Esophagus (tissue), 2 donors: ENCODE data around the gene TTC7B. TPM values are rescaled to one million over a fixed set of nuclear protein-coding genes. Genes with fewer than 3 reads are reported as not detected.

Source experiments
- H3K27ac ChIP-seq, 2 donors: one replicate each; pipeline ENCODE4 v1.5.1; 2013; ENCODE audit warnings: low read depth in 2 of 2, mild to moderate bottlenecking in 2 of 2, inconsistent platforms in 1 of 2, low read length in 1 of 2, moderate library complexity in 1 of 2
- H3K27me3 ChIP-seq, 2 donors: one replicate each; pipeline ENCODE4 v1.6.1; 2013; ENCODE audit warnings: low read length in 2 of 2, control low read depth in 1 of 2, mild to moderate bottlenecking in 1 of 2; ENCODE audit not compliant: insufficient read depth in 2 of 2, control insufficient read depth in 1 of 2
- H3K36me3 ChIP-seq, 2 donors: one replicate each; pipeline ENCODE4 v1.6.1; 2013; ENCODE audit warnings: low read length in 1 of 2; ENCODE audit not compliant: control insufficient read depth in 2 of 2, insufficient read depth in 2 of 2
- H3K4me1 ChIP-seq, 2 donors: one replicate each; pipeline ENCODE4 v1.6.1; 2013; ENCODE audit warnings: low read length in 1 of 2; ENCODE audit not compliant: control insufficient read depth in 2 of 2, insufficient read depth in 2 of 2
- H3K4me3 ChIP-seq, 2 donors: one replicate each; pipeline ENCODE4 v1.5.1; 2013; ENCODE audit warnings: low read length in 2 of 2, mild to moderate bottlenecking in 2 of 2, low read depth in 1 of 2, moderate library complexity in 1 of 2
- H3K9me3 ChIP-seq, 2 donors: one replicate each; pipeline ENCODE4 v1.6.1; 2013; ENCODE audit warnings: mild to moderate bottlenecking in 2 of 2, low read depth in 1 of 2, low read length in 1 of 2, moderate library complexity in 1 of 2; ENCODE audit not compliant: control insufficient read depth in 2 of 2, insufficient read depth in 1 of 2
- WGBS, 2 donors: extraction: QIAGEN DNeasy Blood & Tissue Kit; methylation state at CpG; one replicate each; pipeline ENCODE4 v1.1.7; 2013; 5-methylcytosine and 5-hydroxymethylcytosine counted together
- polyA plus RNA-seq, 2 donors: library from polyadenylated mRNA; stranded (reverse); fragments of 200-250 nt; gene quantifications; one replicate each; pipeline ENCODE4 v1.2.3, GENCODE V29; 2013
- donor health status: healthy with polysubstance abuse.
- donor health status: Bipolar disorder and iron deficiency.

The TTC7B gene
- polyA plus RNA-seq, 2 donors, result 2.7 to 6.0 TPM

DNA sequence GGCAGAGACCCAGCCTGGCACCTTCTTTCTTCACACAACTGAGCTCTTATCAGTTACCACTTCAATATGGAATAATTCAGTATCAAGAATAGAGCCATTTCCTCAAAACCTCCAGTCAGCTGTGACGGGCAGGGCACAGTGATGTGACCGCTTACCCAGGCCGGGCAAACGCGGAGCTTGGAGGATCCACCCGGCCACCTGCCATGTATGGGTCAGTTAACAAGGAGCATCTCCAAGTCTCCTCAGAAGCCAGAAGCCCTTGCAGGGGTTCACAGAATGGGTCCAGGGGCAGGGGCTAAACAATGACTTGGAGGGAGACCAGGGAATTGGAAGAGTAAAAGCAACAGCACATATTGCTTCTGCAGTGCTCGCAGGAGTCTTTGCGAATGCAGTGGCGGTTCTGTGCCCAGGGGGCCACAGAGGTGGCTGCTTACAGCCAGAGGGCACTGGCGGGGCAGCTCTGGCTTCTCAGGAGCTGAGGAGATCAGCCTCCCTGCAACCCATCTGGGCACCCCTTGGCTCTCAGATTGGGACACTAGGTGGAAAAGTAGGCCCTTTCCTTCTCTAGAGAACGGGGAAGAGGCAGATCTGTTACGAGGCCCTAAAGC lies 257.1 kb downstream of the TTC7B start:
- H3K36me3 ChIP-seq, result no peaks in the 10 kb centered on the region
- H3K9me3 ChIP-seq, result no peaks in the 10 kb centered on the region
- no peak overlapping the region for H3K4me3 ChIP-seq
- no peak overlapping the region for H3K27ac ChIP-seq
- H3K4me1 ChIP-seq, result peaks cover 0 to 2% of the 10 kb centered on the region in 2 donors
- WGBS, 2 donors, result 93% methylated on average over 12 of the region's 12 CpGs
- no peaks in the 10 kb centered on the region for H3K27me3 ChIP-seq

DNA sequence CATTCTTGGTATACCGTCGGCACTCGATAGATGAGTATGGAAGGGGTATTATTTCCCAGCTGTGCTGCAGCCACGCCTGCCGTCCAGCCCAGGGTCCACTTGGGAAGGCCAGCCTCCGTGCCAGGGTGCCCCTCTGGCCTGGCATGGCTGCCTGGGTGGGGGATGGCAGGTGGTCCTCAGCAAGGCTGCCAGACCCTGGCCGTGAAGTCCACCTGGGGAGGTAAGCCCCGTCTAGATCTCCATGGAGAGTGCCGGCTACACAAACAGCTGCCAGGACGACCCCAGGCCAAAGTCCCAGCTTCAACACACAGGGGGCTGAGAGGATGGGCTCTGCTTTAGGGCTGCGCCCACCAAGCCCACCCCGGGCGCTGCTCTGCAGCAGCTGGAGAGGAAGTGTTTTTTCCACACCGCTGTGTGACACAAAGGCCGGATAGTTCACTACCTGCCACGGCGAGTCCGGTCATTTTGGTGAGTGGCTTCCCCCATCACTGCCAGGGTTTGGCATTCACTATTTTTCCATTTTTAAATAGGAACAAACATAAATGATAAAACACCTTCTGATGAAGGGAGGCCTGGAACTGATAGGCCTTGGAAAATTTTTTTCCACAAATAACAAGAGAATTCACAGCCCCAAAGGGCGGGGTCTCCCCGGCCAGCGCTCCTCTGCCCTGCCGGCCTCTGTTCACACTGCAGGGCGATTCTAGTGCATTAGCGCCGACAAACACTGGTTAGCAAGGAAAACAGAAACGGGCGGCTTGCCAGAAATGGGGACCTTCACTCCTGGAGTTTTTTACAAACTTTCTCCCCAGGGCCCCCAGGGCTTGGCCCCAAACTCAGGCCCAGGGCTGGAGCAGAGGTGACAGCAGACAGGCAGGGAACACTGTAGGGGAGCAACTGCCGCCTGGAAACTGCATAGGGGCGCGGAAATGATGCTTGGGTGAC lies 257.9 kb downstream of the TTC7B start:
- Histone ChIP-seq H3K4me3 (no peak overlapping the region), H3K4me1 (peaks cover 0 to 2% of the 10 kb centered on the region in 2 donors), H3K36me3 (no peaks in the 10 kb centered on the region), H3K27me3 (no peaks in the 10 kb centered on the region), H3K27ac (no peak overlapping the region), H3K9me3 (no peaks in the 10 kb centered on the region)
- WGBS, 2 donors, result 84 to 87% methylated on average over 30 of the region's 30 CpGs

DNA sequence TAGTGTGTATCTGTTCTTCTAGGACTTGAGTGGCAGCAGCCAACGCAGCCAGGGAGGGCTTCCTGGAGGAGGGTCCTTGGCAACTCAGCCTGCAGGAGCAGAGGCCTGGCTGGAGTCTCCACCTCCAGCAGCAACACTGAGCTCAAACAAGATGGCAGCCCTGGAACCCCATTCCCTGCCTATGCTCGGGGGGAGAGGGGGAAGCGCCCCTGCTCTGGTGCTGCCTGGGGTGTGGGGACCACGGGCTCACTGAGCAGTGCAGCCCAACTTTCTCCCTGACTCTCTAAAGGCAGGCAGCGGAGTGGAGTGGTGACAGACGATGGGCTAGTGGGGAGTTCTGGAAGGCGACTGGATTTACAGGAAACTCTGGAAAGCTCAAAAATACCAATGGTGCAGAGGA lies 258.7 kb downstream of the TTC7B start:
- H3K27me3 ChIP-seq, result no peaks in the 10 kb centered on the region
- H3K27ac ChIP-seq, result no peak overlapping the region
- no peaks in the 10 kb centered on the region for H3K36me3 ChIP-seq
- H3K4me1 ChIP-seq, result peaks cover 2 to 3% of the 10 kb centered on the region in 2 donors
- H3K4me3 ChIP-seq, result no peak overlapping the region
- 92% methylated on average over 7 of the region's 7 CpGs for WGBS, 2 donors
- H3K9me3 ChIP-seq, result no peaks in the 10 kb centered on the region

DNA sequence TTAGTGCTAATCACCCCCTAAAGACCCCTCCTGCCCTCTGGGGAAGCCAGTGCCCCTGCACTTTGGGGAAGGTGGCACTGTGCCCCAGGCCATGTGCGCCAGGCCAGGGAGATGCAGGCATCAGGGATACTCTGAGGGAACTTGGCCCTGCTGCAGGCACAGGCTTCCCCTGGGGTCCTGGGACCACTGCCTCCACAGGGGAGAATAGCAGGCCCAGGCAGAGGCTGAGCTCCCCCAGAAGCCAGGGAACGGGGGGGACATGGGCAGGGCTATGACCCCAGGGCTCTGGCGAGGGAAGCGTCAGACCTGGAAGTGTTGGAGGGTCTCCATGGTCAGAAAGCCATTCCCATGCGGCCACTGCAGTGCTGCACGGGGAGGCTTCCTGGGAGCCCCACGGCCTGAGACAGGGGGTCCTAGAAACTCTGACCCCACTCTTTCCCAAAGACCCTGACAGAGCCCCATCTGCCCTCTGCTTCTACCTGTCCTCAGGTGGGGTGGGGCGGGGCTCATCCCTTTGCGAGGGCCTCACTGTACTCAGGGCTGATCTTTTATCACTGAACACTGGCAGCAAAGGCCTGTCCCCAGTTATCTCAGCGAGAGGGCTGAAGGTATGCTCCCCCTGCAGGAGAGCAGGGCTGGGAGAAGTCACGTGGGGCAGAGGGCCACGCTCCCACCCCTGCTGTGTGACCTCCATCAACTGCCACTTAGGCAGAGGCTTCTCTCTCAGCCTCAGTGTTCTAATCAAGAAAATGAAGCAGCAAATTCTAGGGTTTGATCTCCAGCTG lies 259.4 kb downstream of the TTC7B start:
- peaks cover 2 to 3% of the 10 kb centered on the region in 2 donors for H3K4me1 ChIP-seq
- 88 to 89% methylated on average over 12 of the region's 12 CpGs for WGBS, 2 donors
- H3K27me3 ChIP-seq, result no peaks in the 10 kb centered on the region
- no peaks in the 10 kb centered on the region for H3K36me3 ChIP-seq
- no peak overlapping the region for H3K4me3 ChIP-seq
- H3K9me3 ChIP-seq, result no peaks in the 10 kb centered on the region
- H3K27ac ChIP-seq, result no peak overlapping the region

DNA sequence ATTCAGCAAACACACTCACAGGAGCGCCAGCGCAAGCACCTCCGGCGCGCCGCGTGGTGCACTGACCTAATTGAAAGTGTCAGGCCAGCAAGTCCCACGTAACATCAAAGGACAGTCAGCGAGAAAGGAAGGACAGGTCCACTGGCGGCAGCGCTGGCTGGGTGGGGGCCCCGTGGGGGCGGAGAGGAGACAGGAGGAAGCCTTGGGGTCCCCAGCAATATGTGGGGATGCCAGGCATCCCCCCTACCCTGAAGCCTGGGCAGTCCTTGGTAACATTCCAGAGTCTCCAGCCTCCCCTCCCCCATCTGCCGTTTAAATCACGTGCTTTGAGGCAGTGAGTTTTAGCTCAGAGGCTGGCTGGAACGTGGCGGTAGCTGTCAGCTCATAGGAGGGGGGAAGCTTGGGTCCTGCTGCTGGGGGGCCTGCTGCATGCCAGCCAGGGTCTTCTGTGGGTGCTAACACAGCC lies 260.2 kb downstream of the TTC7B start:
- no peak overlapping the region for H3K4me3 ChIP-seq
- WGBS, 2 donors, result 67% methylated on average over 17 of the region's 17 CpGs

DNA sequence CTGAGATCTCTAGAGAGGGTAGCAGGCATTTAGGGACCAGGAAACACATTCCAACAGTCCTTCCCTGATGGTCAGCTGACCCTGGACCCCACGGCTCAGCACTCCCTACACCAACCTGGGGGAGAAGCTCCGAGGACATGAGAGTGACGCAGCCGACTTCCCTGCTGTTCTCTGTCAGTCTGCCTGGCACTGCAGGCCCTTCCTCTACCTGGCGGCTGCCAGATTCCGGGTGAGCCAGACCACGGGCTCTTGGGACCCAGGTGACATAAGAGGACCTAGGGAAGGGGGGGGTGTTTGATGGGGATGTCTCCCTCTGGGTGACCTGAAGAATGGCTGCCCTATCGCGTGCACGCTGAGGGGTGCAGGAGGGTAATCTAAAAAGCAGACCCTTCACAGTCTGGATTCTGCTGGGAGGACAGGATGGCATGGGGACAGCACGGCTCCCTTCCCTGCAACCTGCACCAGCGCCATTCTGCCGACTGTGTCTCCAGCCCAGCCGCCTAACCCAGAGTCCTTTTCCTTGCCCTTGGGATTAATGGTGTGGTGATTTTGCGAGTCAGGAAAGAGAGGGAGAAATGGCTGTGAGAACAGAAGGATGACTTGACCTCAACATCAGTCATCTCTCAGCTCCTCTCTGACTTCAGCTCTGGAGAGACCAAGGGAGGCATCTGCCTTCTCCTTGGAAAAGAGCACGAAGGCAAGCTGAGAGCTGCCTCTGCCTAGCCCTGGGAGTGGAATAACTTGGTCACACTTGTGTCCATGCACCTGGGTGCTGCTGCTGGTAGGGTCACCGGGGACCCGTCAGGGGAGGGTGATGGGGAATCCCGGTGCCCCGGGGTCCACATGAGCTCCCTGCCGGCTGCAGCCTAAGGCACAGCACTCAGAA lies 260.9 kb downstream of the TTC7B start:
- H3K27me3 ChIP-seq, result no peaks in the 10 kb centered on the region
- H3K4me1 ChIP-seq, result peaks cover 3 to 5% of the 10 kb centered on the region in 2 donors
- no peaks in the 10 kb centered on the region for H3K9me3 ChIP-seq
- 84 to 85% methylated on average over 21 of the region's 21 CpGs for WGBS, 2 donors
- no peaks in the 10 kb centered on the region for H3K36me3 ChIP-seq
- H3K27ac ChIP-seq, result no peak overlapping the region
- no peak overlapping the region for H3K4me3 ChIP-seq

More for the DNA sequence above, 260.2 kb downstream of the TTC7B start:
- H3K36me3 ChIP-seq, result no peaks in the 10 kb centered on the region
- no peak overlapping the region for H3K27ac ChIP-seq
- peaks cover 3 to 5% of the 10 kb centered on the region in 2 donors for H3K4me1 ChIP-seq
- no peaks in the 10 kb centered on the region for H3K9me3 ChIP-seq
- H3K27me3 ChIP-seq, result no peaks in the 10 kb centered on the region

DNA sequence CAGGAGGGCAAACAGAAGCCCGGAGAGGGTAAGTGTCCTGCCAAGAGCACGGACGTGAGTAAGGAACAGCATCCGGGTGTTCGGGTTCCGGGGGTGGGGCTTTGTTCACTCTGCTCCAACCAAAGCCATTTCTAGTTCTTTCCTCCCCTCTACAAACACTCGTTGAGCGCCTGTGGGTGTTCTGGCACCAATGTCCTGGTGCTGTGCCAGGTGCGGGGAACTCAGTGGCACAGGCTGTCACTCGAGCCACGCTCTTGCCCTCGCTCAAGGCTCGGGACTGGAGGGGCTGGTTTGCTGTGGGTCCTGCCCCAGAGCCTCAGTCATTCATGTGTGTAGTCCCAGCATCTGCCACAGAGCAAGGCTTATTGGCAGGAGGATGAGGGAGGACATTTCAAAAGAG lies 261.9 kb downstream of the TTC7B start:
- no peaks in the 10 kb centered on the region for H3K9me3 ChIP-seq
- H3K27me3 ChIP-seq, result no peaks in the 10 kb centered on the region
- WGBS, 2 donors, result 47 to 60% methylated on average over 13 of the region's 13 CpGs
- peak overlapping the region in 1 of 2 donors; percentile 37 for H3K4me3 ChIP-seq
- H3K4me1 ChIP-seq, result peaks cover 3 to 5% of the 10 kb centered on the region in 2 donors
- peak overlapping the region in 1 of 2 donors; percentile 79 for H3K27ac ChIP-seq
- H3K36me3 ChIP-seq, result no peaks in the 10 kb centered on the region

DNA sequence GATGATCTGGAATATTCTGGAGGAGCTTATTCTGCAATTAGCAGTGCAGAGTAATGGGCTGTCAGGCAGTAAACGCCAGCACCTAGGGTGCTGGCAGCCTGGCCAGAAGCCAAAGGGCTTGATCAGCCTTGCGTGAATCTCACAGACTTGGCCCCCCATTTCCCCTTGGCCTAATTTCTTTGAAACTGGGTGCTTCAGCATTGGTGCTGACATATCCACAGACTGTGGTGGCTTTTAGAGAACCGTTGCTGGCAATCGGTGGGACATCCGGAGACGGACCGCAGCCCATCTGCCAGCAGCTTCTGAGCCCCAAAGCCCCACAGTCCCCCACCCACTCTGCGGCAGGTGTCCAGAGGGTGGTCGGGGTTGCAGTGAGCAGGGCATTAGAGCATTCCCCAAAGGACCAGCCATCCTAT lies 262.3 kb downstream of the TTC7B start:
- Histone ChIP-seq H3K36me3 (no peaks in the 10 kb centered on the region), H3K4me3 (peak overlapping the region in 1 of 2 donors; percentile 37), H3K9me3 (no peaks in the 10 kb centered on the region), H3K27ac (peak overlapping the region in 1 of 2 donors; percentile 79), H3K4me1 (peaks cover 3 to 5% of the 10 kb centered on the region in 2 donors), H3K27me3 (no peaks in the 10 kb centered on the region)
- WGBS, 2 donors, result 48 to 53% methylated on average over 9 of the region's 9 CpGs
